Ascending aorta (tissue), 2 donors: Measurements from ENCODE around the gene MIA2. TPM values are rescaled to one million over a fixed set of nuclear protein-coding genes. Genes with fewer than 3 reads are reported as not detected.

Experiments used
- DNase-seq, 2 donors: peaks; one replicate each; pipeline ENCODE4 v3.0.0-alpha.2; 2019; ENCODE audit warnings: low spot score in 2 of 2
- H3K27ac ChIP-seq, 2 donors: fragments of 200-600 bp; sonication (generic); one replicate each; pipeline ENCODE4 v1.5.1; 2016 to 2017; ENCODE audit warnings: mild to moderate bottlenecking in 1 of 2
- H3K27me3 ChIP-seq: fragments of 200-600 bp; sonication (generic); one replicate; pipeline ENCODE4 v1.5.1; 2017
- H3K36me3 ChIP-seq, 2 donors: fragments of 200-600 bp; sonication (generic); one replicate each; pipeline ENCODE4 v1.5.1; 2016
- H3K4me1 ChIP-seq, 2 donors: fragments of 200-600 bp; sonication (generic); one replicate each; pipeline ENCODE4 v1.5.1; 2016 to 2017; ENCODE audit warnings: mild to moderate bottlenecking in 1 of 2
- H3K4me3 ChIP-seq, 2 donors: fragments of 200-600 bp; sonication (generic); one replicate each; pipeline ENCODE4 v1.5.1; 2016 to 2017; ENCODE audit warnings: mild to moderate bottlenecking in 1 of 2
- H3K9me3 ChIP-seq, 2 donors: fragments of 200-600 bp; sonication (generic); one replicate each; pipeline ENCODE4 v1.5.1; 2016
- intact Hi-C: fragments of 100-400 bp; cut with DNase I; formaldehyde crosslinking; loops from one replicate; pipeline ENCODE4 v1.15.1; 2023
- total RNA-seq: library from RNA; depleted of rRNA; stranded (reverse); fragments of >200 nt; gene quantifications from one replicate; pipeline ENCODE4 v1.1.0, GENCODE V29; 2016
- TF ChIP-seq, protein P1 (sequence below), 3 experiments: fragments of 200-600 bp in 2 of 3; fragments of 450-650 bp in 1 of 3; sonication (generic) in 2 of 3; IDR thresholded peaks; one replicate each; pipeline ENCODE4 v1.5.1; 2016 to 2019; ENCODE audit warnings: antibody characterized with exemption in 3 of 3, mild to moderate bottlenecking in 1 of 3, moderate library complexity in 1 of 3

The MIA2 gene
- total RNA-seq, 1 donor from 2014 or later, result 14.4 TPM

DNA sequence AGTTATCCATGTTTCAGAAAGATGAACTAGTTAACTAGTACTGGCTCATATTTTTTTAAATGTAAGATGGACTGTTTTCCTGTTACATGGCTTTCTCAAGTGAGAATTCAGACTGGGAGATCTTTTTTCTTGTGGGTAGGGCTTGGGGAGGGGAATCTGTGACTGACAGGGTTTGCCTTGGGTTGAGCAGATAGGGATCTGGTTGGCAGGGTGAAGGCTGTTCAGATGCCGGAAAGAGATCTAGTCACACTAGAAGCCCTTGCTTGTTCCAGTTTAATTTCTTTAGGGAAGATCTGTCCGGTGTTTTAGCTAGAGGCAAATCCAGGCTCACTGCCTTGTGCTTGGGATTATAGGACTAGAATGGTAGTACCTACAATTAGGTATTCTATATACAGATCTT lies 135.3 kb downstream of the MIA2 start:
- Histone ChIP-seq H3K27me3 (no peaks in the 10 kb centered on the region), H3K9me3 (peaks cover 8 to 11% of the 10 kb centered on the region in 2 donors), H3K4me3 (no peak overlapping the region), H3K4me1 (no peaks in the 10 kb centered on the region), H3K27ac (no peak overlapping the region), H3K36me3 (peaks cover 0 to 4% of the 10 kb centered on the region in 2 donors)
- no peak for DNase-seq
- TF ChIP-seq, protein P1, sequence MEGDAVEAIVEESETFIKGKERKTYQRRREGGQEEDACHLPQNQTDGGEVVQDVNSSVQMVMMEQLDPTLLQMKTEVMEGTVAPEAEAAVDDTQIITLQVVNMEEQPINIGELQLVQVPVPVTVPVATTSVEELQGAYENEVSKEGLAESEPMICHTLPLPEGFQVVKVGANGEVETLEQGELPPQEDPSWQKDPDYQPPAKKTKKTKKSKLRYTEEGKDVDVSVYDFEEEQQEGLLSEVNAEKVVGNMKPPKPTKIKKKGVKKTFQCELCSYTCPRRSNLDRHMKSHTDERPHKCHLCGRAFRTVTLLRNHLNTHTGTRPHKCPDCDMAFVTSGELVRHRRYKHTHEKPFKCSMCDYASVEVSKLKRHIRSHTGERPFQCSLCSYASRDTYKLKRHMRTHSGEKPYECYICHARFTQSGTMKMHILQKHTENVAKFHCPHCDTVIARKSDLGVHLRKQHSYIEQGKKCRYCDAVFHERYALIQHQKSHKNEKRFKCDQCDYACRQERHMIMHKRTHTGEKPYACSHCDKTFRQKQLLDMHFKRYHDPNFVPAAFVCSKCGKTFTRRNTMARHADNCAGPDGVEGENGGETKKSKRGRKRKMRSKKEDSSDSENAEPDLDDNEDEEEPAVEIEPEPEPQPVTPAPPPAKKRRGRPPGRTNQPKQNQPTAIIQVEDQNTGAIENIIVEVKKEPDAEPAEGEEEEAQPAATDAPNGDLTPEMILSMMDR (IDR thresholded peaks at IDR 0.05), result no peak
- intact Hi-C loops, result loop anchor here (5.0 kb wide), 1 partner anchor 262 kb away; no protein-coding TSS in a partner anchor

DNA sequence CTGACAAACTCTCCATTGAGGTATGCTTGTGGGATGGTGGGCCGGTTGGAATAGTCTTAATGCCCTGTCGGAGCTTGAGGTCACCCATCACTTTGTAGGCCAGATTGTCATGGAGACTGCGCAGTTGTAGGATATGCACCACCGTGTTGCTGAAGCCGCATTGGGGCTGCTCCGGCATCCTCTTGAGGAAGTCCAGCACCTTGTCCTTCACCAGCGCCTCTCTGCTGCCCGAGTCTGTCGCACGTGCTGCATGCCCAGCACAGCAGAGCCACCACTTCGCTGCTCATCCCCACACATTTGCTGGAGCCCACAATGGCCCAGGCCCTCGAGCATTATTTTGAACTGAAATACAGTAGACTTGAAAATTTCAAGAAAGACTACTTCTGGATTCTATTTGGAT lies 136.7 kb downstream of the MIA2 start:
- H3K4me1 ChIP-seq, result peaks cover 0 to 4% of the 10 kb centered on the region in 2 donors
- H3K27me3 ChIP-seq, result no peaks in the 10 kb centered on the region
- no peak for DNase-seq
- no peak overlapping the region for H3K27ac ChIP-seq
- TF ChIP-seq, protein P1 (IDR thresholded peaks at IDR 0.05), result no peak
- peaks cover 0 to 4% of the 10 kb centered on the region in 2 donors for H3K36me3 ChIP-seq
- H3K4me3 ChIP-seq, result no peak overlapping the region
- H3K9me3 ChIP-seq, result no peaks in the 10 kb centered on the region
- intact Hi-C loops, result no loop called here

DNA sequence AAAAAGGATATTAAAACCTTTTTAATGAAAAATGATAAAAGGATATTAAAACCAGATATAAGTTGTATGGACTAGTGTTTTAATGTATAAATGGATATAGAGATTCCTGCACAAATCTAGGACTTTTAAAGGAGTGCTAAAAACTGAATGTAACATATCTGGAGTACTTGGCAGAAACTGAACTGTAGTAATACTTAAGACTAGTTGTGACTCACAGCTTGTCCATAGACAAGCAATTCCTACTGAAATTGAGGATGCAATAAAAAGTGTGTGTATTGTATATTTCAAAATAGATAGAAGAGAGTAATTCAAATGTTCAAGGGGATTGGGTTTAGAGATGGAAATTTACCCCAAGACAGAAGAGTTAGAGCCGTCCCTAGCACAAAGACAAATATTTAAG lies 138.9 kb downstream of the MIA2 start:
- no peaks in the 10 kb centered on the region for H3K9me3 ChIP-seq
- H3K36me3 ChIP-seq, result peaks cover 0 to 4% of the 10 kb centered on the region in 2 donors
- TF ChIP-seq, protein P1 (IDR thresholded peaks at IDR 0.05), result no peak
- H3K4me3 ChIP-seq, result no peak overlapping the region
- no peak overlapping the region for H3K27ac ChIP-seq
- DNase-seq, result no peak
- no peaks in the 10 kb centered on the region for H3K27me3 ChIP-seq
- H3K4me1 ChIP-seq, result peaks cover 0 to 17% of the 10 kb centered on the region in 2 donors
- intact Hi-C loops, result no loop called here

DNA sequence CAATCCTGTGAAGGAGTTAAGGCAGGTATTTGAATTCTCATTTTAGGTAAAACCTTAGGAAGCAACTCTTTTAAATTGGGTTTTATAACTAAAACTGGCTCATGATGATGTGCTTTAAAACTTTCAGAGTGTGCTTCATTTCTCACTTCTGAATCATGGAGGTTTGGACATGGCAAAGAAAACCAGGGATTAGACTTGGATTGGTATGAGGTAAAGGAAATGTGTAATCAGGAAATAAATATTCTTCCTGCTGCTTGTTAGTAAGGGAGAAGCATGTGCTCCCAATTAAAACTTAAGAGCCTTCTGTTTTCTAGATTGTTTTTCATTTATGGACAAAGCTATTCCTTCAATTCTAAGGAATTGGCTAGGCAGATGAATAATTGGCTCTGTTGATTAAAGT lies 141.1 kb downstream of the MIA2 start:
- intact Hi-C loops, result no loop called here
- no peak overlapping the region for H3K4me3 ChIP-seq
- TF ChIP-seq, protein P1 (IDR thresholded peaks at IDR 0.05), result no peak
- peaks cover 0 to 19% of the 10 kb centered on the region in 2 donors for H3K4me1 ChIP-seq
- H3K9me3 ChIP-seq, result no peaks in the 10 kb centered on the region
- no peaks in the 10 kb centered on the region for H3K27me3 ChIP-seq
- DNase-seq, result no peak
- H3K36me3 ChIP-seq, result peaks cover 0 to 4% of the 10 kb centered on the region in 2 donors
- peak overlapping the region; percentile 75 to 82 for H3K27ac ChIP-seq

DNA sequence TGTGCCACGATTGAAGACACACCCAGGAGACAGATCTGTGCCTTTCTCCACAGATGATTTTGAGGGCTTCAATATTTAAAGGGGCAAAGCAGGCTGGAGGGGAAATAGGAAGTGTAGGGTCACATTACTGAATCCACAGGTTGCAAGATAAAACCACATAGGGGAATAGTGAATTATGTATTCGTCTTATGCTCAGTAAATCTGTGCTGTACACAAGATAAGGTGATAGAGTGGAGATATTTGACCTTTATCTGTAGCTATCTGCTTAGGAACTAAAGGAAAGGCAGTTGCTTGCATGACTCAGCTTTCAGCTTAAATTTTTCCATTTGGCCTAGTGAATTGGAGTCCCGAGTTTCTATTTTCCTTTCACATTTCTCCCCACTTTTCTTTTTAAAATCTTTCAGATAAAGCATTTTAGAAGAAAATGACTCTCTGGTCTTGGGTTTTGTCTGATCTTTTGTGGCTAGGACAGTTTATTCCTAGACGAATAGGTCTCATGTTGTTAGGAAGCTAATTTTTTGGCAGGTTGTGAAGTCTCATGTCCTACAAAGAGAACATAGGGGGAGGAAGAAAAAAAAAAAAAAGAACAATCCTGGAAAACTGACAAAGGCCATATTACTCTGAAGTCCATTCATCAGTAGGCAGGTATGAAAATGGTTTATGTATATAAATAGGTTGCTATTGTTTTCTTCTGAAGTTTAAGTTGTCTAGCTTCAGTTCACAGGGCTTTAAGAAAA lies 143.1 kb downstream of the MIA2 start:
- Histone ChIP-seq H3K27ac (peak overlapping the region; percentile 75 to 82), H3K9me3 (no peaks in the 10 kb centered on the region), H3K4me3 (peak overlapping the region in 1 of 2 donors; percentile 8), H3K4me1 (peaks cover 0 to 19% of the 10 kb centered on the region in 2 donors), H3K27me3 (no peaks in the 10 kb centered on the region), H3K36me3 (no peaks in the 10 kb centered on the region)
- DNase-seq, result no peak
- TF ChIP-seq, protein P1 (IDR thresholded peaks at IDR 0.05), result no peak
- intact Hi-C loops, result loop anchor here (2.0 kb wide), 1 partner anchor 200 kb away; no protein-coding TSS in a partner anchor
